SH-SY5Y (cell line): ENCODE data around the gene DNAJB7.

Experiments
- GATA2 ChIP-seq: IDR thresholded peaks from 2 replicates; pipeline ENCODE4 v1.6.1; 2011; ENCODE audit warnings: mild to moderate bottlenecking, low read depth, low read length
- GATA3 ChIP-seq: IDR thresholded peaks from 2 replicates; pipeline ENCODE4 v1.6.1; 2011; ENCODE audit warnings: low read depth, mild to moderate bottlenecking, low read length, moderate library complexity

DNA sequence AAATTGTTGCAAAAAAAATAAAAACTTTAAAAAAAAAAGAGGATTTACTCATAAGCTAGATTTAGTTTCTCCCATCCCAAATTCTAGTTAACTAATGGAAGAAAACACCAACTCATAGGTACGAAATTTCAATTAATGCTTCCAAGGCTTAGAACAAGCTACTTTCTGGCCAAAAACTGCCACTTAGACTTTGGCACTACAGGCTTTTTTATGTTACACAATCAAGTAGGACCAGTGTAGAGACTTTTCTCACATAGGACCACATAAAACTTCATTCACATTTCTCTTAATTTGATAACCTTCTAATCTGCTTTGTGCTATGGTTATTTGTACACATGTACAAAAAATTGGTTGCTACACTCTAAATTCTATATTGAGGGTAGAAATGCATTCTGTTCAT is 8.6 kb downstream of the DNAJB7 start:
- TF ChIP-seq GATA3 (no peak), GATA2 (no peak)
